SU-DHL-6 (cell line): ENCODE results near the gene TPD52L1.

Experiments
- H2AFZ ChIP-seq: fragments of 200-600 bp; sonication (generic); 2 replicates; pipeline ENCODE4 v1.6.1; 2014; ENCODE audit warnings: low read depth, mild to moderate bottlenecking, moderate library complexity, mixed read lengths, antibody characterized with exemption, low read length; ENCODE audit not compliant: severe bottlenecking
- H3F3A ChIP-seq: fragments of 200-600 bp; shearing (Covaris generic); 2 replicates; pipeline ENCODE4 v1.6.0; 2016; ENCODE audit warnings: antibody characterized with exemption, mild to moderate bottlenecking; ENCODE audit not compliant: insufficient read depth
- H3K27ac ChIP-seq: fragments of 200-600 bp; sonication (generic); 2 replicates; pipeline ENCODE4 v1.5.1; 2016; ENCODE audit warnings: low read depth, mild to moderate bottlenecking, low read length, moderate library complexity, mixed read lengths
- H3K27me3 ChIP-seq: fragments of 200-600 bp; sonication (generic), shearing (Covaris generic); 2 replicates; pipeline ENCODE4 v1.6.0; 2014; ENCODE audit warnings: mild to moderate bottlenecking, low read length
- H3K36me3 ChIP-seq: fragments of 200-600 bp; sonication (generic); 2 replicates; pipeline ENCODE4 v1.6.1; 2014; ENCODE audit warnings: mild to moderate bottlenecking, low read length, mixed read lengths
- H3K4me2 ChIP-seq: fragments of 300-600, 200-600 bp; shearing (Covaris generic), sonication (generic); 2 replicates; pipeline ENCODE4 v1.6.0; 2014; ENCODE audit warnings: low read length, low read depth, mild to moderate bottlenecking; ENCODE audit not compliant: poor library complexity, severe bottlenecking
- H3K4me3 ChIP-seq: fragments of 200-600 bp; sonication (generic); 2 replicates; pipeline ENCODE4 v1.5.1; 2014; ENCODE audit warnings: antibody characterized with exemption, low read length, mild to moderate bottlenecking, mixed read lengths; ENCODE audit not compliant: insufficient read depth, poor library complexity, severe bottlenecking
- H3K79me2 ChIP-seq: fragments of 200-600 bp; sonication (generic); 2 replicates; pipeline ENCODE4 v1.6.1; 2014; ENCODE audit warnings: mild to moderate bottlenecking, low read length, moderate library complexity; ENCODE audit not compliant: insufficient read depth
- H3K9ac ChIP-seq: fragments of 200-600 bp; sonication (generic); 2 replicates; pipeline ENCODE4 v1.7.0; 2014; ENCODE audit warnings: mild to moderate bottlenecking, low read length
- H3K9me2 ChIP-seq: fragments of 200-600 bp; sonication (generic); replicated peaks from 2 replicates; pipeline ENCODE4 v1.6.1; 2014; ENCODE audit warnings: low read length; ENCODE audit not compliant: insufficient read depth
- H3K9me3 ChIP-seq: fragments of 200-600 bp; sonication (generic); 2 replicates; pipeline ENCODE4 v1.6.1; 2014; ENCODE audit warnings: low read length, mixed read lengths; ENCODE audit not compliant: insufficient read depth
- H4K20me1 ChIP-seq: fragments of 200-600 bp; sonication (generic); 2 replicates; pipeline ENCODE4 v1.6.1; 2014; ENCODE audit warnings: low read depth, mild to moderate bottlenecking, antibody characterized with exemption, low read length, moderate library complexity, mixed read lengths
- EZH2phosphoT487 ChIP-seq: fragments of 200-600 bp; sonication (generic), shearing (Covaris generic); conservative IDR thresholded peaks from 2 replicates; pipeline ENCODE4 v1.6.1; 2018; ENCODE audit warnings: mild to moderate bottlenecking, antibody characterized with exemption, low read length, moderate library complexity, mixed read lengths
- TF ChIP-seq, protein P1 (sequence below): fragments of 200-600 bp; sonication (generic); IDR thresholded peaks from one replicate; pipeline ENCODE4 v1.5.1; 2017; ENCODE audit warnings: antibody characterized with exemption, mild to moderate bottlenecking, low read length, moderate library complexity; ENCODE audit not compliant: insufficient read depth, poor library complexity, severe bottlenecking

Gene TPD52L1

DNA sequence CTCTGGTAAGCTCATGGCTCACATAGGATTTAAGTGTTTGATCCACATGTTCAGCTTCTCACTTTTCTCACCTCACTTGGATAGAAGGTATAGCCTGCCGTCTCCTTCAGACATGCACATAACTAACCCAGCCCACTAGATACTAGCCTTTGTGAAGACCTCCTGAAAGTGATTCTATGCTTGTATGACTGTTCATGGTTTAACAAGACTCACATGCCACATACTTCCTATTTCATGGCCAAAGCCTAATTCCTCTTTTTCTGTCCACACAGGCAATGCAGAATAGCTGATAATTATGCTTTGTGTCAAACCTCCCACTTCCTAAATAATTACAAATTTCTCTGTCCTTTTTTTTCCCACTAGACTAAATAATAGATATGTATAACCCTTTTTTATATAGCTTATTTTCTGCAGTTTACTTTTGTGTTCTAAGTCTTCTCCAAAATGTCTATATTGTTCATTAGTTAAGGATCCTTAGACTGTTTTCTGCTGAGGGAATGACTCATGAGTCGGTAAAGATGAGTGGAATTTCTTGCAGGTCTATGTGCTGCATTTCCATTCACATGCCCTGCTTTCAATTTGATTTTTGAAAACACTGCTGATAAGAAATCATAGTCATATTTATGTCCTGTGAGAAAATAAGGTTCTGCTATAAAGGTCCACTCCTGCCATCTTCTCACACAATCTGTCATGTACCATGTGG is 105.2 kb downstream of the TPD52L1 start:
- no peak overlapping the region for H3K4me3 ChIP-seq
- no peaks in the 10 kb centered on the region for H3F3A ChIP-seq
- H3K9me3 ChIP-seq, result no peaks in the 10 kb centered on the region
- no peak overlapping the region for H2AFZ ChIP-seq
- no peaks in the 10 kb centered on the region for H3K9me2 ChIP-seq
- TF ChIP-seq EZH2phosphoT487, result no peak
- TF ChIP-seq, protein P1, sequence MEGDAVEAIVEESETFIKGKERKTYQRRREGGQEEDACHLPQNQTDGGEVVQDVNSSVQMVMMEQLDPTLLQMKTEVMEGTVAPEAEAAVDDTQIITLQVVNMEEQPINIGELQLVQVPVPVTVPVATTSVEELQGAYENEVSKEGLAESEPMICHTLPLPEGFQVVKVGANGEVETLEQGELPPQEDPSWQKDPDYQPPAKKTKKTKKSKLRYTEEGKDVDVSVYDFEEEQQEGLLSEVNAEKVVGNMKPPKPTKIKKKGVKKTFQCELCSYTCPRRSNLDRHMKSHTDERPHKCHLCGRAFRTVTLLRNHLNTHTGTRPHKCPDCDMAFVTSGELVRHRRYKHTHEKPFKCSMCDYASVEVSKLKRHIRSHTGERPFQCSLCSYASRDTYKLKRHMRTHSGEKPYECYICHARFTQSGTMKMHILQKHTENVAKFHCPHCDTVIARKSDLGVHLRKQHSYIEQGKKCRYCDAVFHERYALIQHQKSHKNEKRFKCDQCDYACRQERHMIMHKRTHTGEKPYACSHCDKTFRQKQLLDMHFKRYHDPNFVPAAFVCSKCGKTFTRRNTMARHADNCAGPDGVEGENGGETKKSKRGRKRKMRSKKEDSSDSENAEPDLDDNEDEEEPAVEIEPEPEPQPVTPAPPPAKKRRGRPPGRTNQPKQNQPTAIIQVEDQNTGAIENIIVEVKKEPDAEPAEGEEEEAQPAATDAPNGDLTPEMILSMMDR, result no peak
- H3K9ac ChIP-seq, result no peak overlapping the region
- no peaks in the 10 kb centered on the region for H3K79me2 ChIP-seq
- H3K27me3 ChIP-seq, result no peaks in the 10 kb centered on the region
- H3K36me3 ChIP-seq, result no peaks in the 10 kb centered on the region
- no peaks in the 10 kb centered on the region for H4K20me1 ChIP-seq
- no peak overlapping the region for H3K27ac ChIP-seq
- H3K4me2 ChIP-seq, result no peak overlapping the region

GRCh38 chr6:125259354-125259736 is 105.8 kb downstream of the TPD52L1 start:
- TF ChIP-seq, protein P1, result no peak
- TF ChIP-seq EZH2phosphoT487, result no peak
- Histone ChIP-seq H2AFZ (no peak overlapping the region), H3K4me3 (no peak overlapping the region), H3K79me2 (no peaks in the 10 kb centered on the region), H3K4me2 (no peak overlapping the region), H3K36me3 (no peaks in the 10 kb centered on the region), H3K9me2 (no peaks in the 10 kb centered on the region), H3K27ac (no peak overlapping the region), H3F3A (no peaks in the 10 kb centered on the region), H3K9ac (no peak overlapping the region), H4K20me1 (no peaks in the 10 kb centered on the region), H3K9me3 (no peaks in the 10 kb centered on the region), H3K27me3 (no peaks in the 10 kb centered on the region)

GRCh38 chr6:125262016-125263013 is 108.7 kb downstream of the TPD52L1 start:
- no peaks in the 10 kb centered on the region for H4K20me1 ChIP-seq
- H3K9me3 ChIP-seq, result no peaks in the 10 kb centered on the region
- H3K36me3 ChIP-seq, result no peaks in the 10 kb centered on the region
- H3K27me3 ChIP-seq, result no peaks in the 10 kb centered on the region
- no peak overlapping the region for H3K27ac ChIP-seq
- TF ChIP-seq, protein P1, result no peak
- TF ChIP-seq EZH2phosphoT487, result no peak
- no peak overlapping the region for H3K9ac ChIP-seq
- no peaks in the 10 kb centered on the region for H3K9me2 ChIP-seq
- H3K4me3 ChIP-seq, result no peak overlapping the region
- no peak overlapping the region for H2AFZ ChIP-seq
- H3K79me2 ChIP-seq, result no peaks in the 10 kb centered on the region
- no peak overlapping the region for H3K4me2 ChIP-seq
- no peaks in the 10 kb centered on the region for H3F3A ChIP-seq
